Loucy (cell line): Measurements from ENCODE around the gene RAET1G.
"Not testable (repeated sequence)": the region's sequence is repeated elsewhere in the genome, so short reads cannot be mapped to it uniquely, and the experiment has no call there.

Experiments used
- EZH2phosphoT487 ChIP-seq: fragments of 200-600 bp; IDR thresholded peaks from 2 replicates; pipeline ENCODE4 v1.6.1; 2018; ENCODE audit warnings: antibody characterized with exemption, mild to moderate bottlenecking, moderate library complexity, borderline replicate concordance
- TF ChIP-seq, protein P1 (sequence below): fragments of 200-600 bp; sonication (generic); conservative IDR thresholded peaks from 2 replicates; pipeline ENCODE4 v1.5.1; 2014; ENCODE audit warnings: mild to moderate bottlenecking, antibody characterized with exemption, low read length

- TF ChIP-seq, protein P1, sequence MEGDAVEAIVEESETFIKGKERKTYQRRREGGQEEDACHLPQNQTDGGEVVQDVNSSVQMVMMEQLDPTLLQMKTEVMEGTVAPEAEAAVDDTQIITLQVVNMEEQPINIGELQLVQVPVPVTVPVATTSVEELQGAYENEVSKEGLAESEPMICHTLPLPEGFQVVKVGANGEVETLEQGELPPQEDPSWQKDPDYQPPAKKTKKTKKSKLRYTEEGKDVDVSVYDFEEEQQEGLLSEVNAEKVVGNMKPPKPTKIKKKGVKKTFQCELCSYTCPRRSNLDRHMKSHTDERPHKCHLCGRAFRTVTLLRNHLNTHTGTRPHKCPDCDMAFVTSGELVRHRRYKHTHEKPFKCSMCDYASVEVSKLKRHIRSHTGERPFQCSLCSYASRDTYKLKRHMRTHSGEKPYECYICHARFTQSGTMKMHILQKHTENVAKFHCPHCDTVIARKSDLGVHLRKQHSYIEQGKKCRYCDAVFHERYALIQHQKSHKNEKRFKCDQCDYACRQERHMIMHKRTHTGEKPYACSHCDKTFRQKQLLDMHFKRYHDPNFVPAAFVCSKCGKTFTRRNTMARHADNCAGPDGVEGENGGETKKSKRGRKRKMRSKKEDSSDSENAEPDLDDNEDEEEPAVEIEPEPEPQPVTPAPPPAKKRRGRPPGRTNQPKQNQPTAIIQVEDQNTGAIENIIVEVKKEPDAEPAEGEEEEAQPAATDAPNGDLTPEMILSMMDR: not testable (repeated sequence)
- TF ChIP-seq EZH2phosphoT487: not testable (repeated sequence)
Measured at GRCh38 chr6:149954328-149954983, 31.5 kb upstream of the RAET1G start.
